ENCODE data around the gene VPS16.

Gene VPS16

GRCh38 chr20:2834401-2835110 lies 6.0 kb upstream of the VPS16 start:
- no peak for DNase-seq (ENCODE audit: low read depth in 3 of 3)

- no peak for DNase-seq (ENCODE audit: low read depth in 3 of 3)
These were observed 5.2 kb upstream of the VPS16 start for GRCh38 chr20:2835331-2835796.

- DNase-seq (ENCODE audit: low read depth in 3 of 3) = no peak
These were observed 4.5 kb upstream of the VPS16 start for GRCh38 chr20:2836035-2836434.

GRCh38 chr20:2837221-2837960 lies 3.2 kb upstream of the VPS16 start:
- no peak for DNase-seq (ENCODE audit: low read depth in 3 of 3)

GRCh38 chr20:2838170-2838797 lies 2.3 kb upstream of the VPS16 start:
- DNase-seq (ENCODE audit: low read depth in 3 of 3) = no peak

GRCh38 chr20:2838847-2839671 lies 1.5 kb upstream of the VPS16 start:
- DNase-seq (ENCODE audit: low read depth in 3 of 3) = no peak

GRCh38 chr20:2839732-2840137 lies 810 bp upstream of the VPS16 start:
- no peak for DNase-seq (ENCODE audit: low read depth in 3 of 3)

GRCh38 chr20:2840967-2841531 lies 504 bp downstream of the VPS16 start:
- peak in 2 of 3 experiments; percentile 10 to 44 for DNase-seq (ENCODE audit: low read depth in 3 of 3)

- DNase-seq (ENCODE audit: low read depth in 3 of 3) = no peak
These were observed 5.1 kb downstream of the VPS16 start for GRCh38 chr20:2845607-2846006.

GRCh38 chr20:2846698-2847097 lies 6.2 kb downstream of the VPS16 start:
- DNase-seq (ENCODE audit: low read depth in 3 of 3) = no peak

GRCh38 chr20:2847802-2848201 lies 7.3 kb downstream of the VPS16 start:
- no peak for DNase-seq (ENCODE audit: low read depth in 3 of 3)

- no peak for DNase-seq (ENCODE audit: low read depth in 3 of 3)
These were observed 9.0 kb downstream of the VPS16 start for GRCh38 chr20:2849529-2849928.

GRCh38 chr20:2851086-2851485 lies 10.5 kb downstream of the VPS16 start:
- no peak for DNase-seq (ENCODE audit: low read depth in 3 of 3)

GRCh38 chr20:2858591-2858990 lies 18.0 kb downstream of the VPS16 start:
- no peak for DNase-seq (ENCODE audit: low read depth in 3 of 3)

GRCh38 chr20:2859330-2860121 lies 19.0 kb downstream of the VPS16 start:
- DNase-seq (ENCODE audit: low read depth in 3 of 3) = no peak

GRCh38 chr20:2864626-2865025 lies 24.1 kb downstream of the VPS16 start:
- DNase-seq (ENCODE audit: low read depth in 3 of 3) = no peak

- DNase-seq (ENCODE audit: low read depth in 3 of 3) = no peak
These were observed 24.6 kb downstream of the VPS16 start for GRCh38 chr20:2865101-2865500.

GRCh38 chr20:2865630-2866029 lies 25.1 kb downstream of the VPS16 start:
- DNase-seq (ENCODE audit: low read depth in 3 of 3) = peak in 1 of 3 experiments; percentile 56

- DNase-seq (ENCODE audit: low read depth in 3 of 3) = no peak
These were observed 25.7 kb downstream of the VPS16 start for GRCh38 chr20:2866236-2866635.

GRCh38 chr20:2867081-2867864 lies 26.7 kb downstream of the VPS16 start:
- DNase-seq (ENCODE audit: low read depth in 3 of 3) = no peak

Measured in stimulated activated CD4-positive, alpha-beta T cell treated with anti-CD3 and anti-CD28 coated beads, TNF-alpha, amount 100 ng/mL, for 24 hours (primary cell).